ENCODE results near the gene ACBD3. TPM values are rescaled to one million over a fixed set of nuclear protein-coding genes. Genes with fewer than 3 reads are reported as not detected.

The ACBD3 gene
- total RNA-seq, 2 experiments from 2014 or later = 22.5 to 24.6 TPM

- H3K4me1 Mint-ChIP-seq = peaks cover 24% of the 10 kb centered on the region
- DNase-seq = no peak
- CTCF ChIA-PET = no interaction called here
- H3K36me3 Mint-ChIP-seq (ENCODE audit: low read depth) = no peaks in the 10 kb centered on the region
- H3K4me3 Mint-ChIP-seq = no peak overlapping the region
- POLR2A ChIA-PET = no interaction called here
- H3K27ac Mint-ChIP-seq = no peak overlapping the region
- no peaks in the 10 kb centered on the region for H3K9me3 Mint-ChIP-seq
- H3K27me3 Mint-ChIP-seq = peaks cover 4% of the 10 kb centered on the region
These were observed 81.8 kb downstream of the ACBD3 start for GRCh38 chr1:226104671-226105121.

DNA sequence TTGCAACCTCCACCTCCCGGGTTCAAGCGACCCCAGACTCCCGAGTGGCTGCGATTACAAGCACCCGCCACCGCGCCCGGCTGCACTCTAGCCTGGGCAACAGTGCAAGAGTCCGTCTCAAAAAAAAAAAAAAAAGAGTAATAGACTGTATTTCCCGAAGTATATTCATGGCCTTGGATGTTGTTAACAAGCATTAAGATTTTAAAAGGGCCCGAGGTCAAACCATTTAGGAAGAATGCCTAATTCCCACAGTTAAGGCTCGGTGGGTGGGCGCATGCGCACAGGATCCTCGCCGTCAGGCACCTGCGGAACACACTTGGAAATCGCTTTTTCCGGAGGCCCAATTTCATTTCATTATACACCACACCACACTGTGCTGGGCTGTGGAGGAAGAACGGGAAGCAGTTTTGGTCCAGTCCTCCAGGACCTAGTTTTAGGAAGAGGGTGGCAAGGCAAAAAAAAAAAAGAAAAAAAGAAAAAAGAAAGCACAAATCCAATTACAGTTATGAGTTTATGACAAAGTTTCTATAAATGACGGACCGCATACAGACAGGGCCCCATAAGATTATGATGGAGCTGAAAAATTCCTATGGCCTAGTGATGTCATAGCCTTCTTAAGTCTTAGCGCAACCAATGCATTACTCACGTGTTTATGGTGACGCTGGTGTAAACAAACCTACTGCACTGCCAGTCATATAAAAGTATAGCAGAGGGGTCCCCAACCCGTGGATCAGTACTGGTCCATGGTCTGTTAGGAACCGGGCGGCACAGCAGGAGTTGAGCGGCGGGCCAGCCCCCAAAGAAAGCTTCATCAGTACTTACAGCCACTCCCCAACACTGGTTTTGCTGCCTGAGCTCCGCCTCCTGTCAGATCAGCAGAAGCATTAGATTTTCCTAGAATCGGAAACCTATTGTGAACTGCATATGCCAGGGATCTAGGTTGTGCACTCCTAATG is 85.8 kb downstream of the ACBD3 start:
- peak; percentile 35 for DNase-seq
- ChIA-PET CTCF (interaction anchor here (0.6 to 1.3 kb wide), 5 partner anchors 10 to 307 kb away, joined by 3 read pairs; partner anchors contain the start of gene PARP1), POLR2A (interaction anchor here (0.6 to 2.8 kb wide), 4 partner anchors 10 to 38 kb away, joined by 3 to 8 read pairs (median 6); partner anchors contain the start of gene H3-3A)
- peaks cover 16% of the 10 kb centered on the region for H3K4me1 Mint-ChIP-seq
- H3K27me3 Mint-ChIP-seq = peaks cover 11% of the 10 kb centered on the region
- H3K4me3 Mint-ChIP-seq = peak overlapping the region; percentile 78
- no peaks in the 10 kb centered on the region for H3K36me3 Mint-ChIP-seq (ENCODE audit: low read depth)
- H3K27ac Mint-ChIP-seq = no peak overlapping the region
- H3K9me3 Mint-ChIP-seq = no peaks in the 10 kb centered on the region

GRCh38 chr1:226098870-226099835 is 87.4 kb downstream of the ACBD3 start:
- no peak for DNase-seq
- H3K4me3 Mint-ChIP-seq = no peak overlapping the region
- ChIA-PET POLR2A (interaction anchor here (2.4 kb wide), 1 partner anchor 11 kb away, joined by 15 read pairs; no protein-coding TSS in a partner anchor), CTCF (interaction anchor here (1.7 to 2.0 kb wide), 2 partner anchors 26 to 30 kb away, joined by 5 read pairs; no protein-coding TSS in a partner anchor)
- no peaks in the 10 kb centered on the region for H3K9me3 Mint-ChIP-seq
- no peaks in the 10 kb centered on the region for H3K36me3 Mint-ChIP-seq (ENCODE audit: low read depth)
- H3K27me3 Mint-ChIP-seq = peaks cover 16% of the 10 kb centered on the region
- H3K4me1 Mint-ChIP-seq = peaks cover 16% of the 10 kb centered on the region
- no peak overlapping the region for H3K27ac Mint-ChIP-seq

GRCh38 chr1:226097866-226098625 is 88.5 kb downstream of the ACBD3 start:
- Mint-ChIP-seq H3K4me1 (peaks cover 16% of the 10 kb centered on the region), H3K4me3 (no peak overlapping the region), H3K27me3 (peaks cover 16% of the 10 kb centered on the region), H3K36me3 (ENCODE audit: low read depth) (no peaks in the 10 kb centered on the region), H3K9me3 (no peaks in the 10 kb centered on the region), H3K27ac (no peak overlapping the region)
- ChIA-PET POLR2A (interaction anchor here (2.4 kb wide), 1 partner anchor 12 kb away, joined by 15 read pairs; no protein-coding TSS in a partner anchor), CTCF (interaction anchor here (2.0 kb wide), 1 partner anchor 29 kb away, joined by 5 read pairs; no protein-coding TSS in a partner anchor)
- no peak for DNase-seq

DNA sequence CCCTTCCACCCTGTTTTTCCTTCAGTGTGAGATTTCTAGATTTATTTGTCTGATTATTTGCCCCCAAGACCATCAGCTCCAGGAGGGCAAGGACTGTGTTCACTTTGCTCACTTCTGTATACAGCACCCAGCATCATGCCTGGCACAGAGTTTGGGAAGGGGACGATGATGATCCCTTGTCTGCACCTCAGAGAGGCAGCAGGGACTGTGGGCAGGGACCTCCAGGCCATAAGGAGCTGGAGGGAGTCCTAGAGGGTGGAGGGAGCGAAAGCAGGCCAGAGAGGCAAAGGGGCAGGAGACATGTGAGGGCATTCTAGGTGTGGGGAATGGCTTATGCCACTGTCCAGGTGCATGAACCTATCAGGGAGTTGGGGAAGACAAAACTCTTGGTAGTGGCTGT is 91.3 kb downstream of the ACBD3 start:
- no peak for DNase-seq
- POLR2A ChIA-PET = interaction anchor here (1.0 to 1.4 kb wide), 4 partner anchors 12 to 96 kb away, joined by 3 to 8 read pairs (median 4); partner anchors contain the start of genes H3-3A and SDE2
- CTCF ChIA-PET = interaction anchor here (2.2 kb wide), 1 partner anchor 30 kb away, joined by 8 read pairs; no protein-coding TSS in a partner anchor

More for the DNA sequence above, 91.3 kb downstream of the ACBD3 start:
- no peaks in the 10 kb centered on the region for H3K36me3 Mint-ChIP-seq (ENCODE audit: low read depth)
- H3K27ac Mint-ChIP-seq = no peak overlapping the region
- peaks cover 5% of the 10 kb centered on the region for H3K4me1 Mint-ChIP-seq
- no peaks in the 10 kb centered on the region for H3K9me3 Mint-ChIP-seq
- no peak overlapping the region for H3K4me3 Mint-ChIP-seq
- peaks cover 16% of the 10 kb centered on the region for H3K27me3 Mint-ChIP-seq

Other genes with a start within 250 kb of the ACBD3 start
- not detected for gene LEFTY2, start 245.5 kb downstream of the ACBD3 start, total RNA-seq
- 10 to 100 TPM; 19.8 to 20.1 TPM for gene SDE2, start 187.4 kb downstream of the ACBD3 start, total RNA-seq
- 100 to 1,000 TPM; 480 to 486 TPM for gene H3-3A, start 124.0 kb downstream of the ACBD3 start, total RNA-seq
- not detected for gene MIXL1, start 36.9 kb upstream of the ACBD3 start, total RNA-seq
- 10 to 100 TPM; 10.4 to 11.5 TPM for gene LIN9, start 122.4 kb upstream of the ACBD3 start, total RNA-seq
- gene PARP1, start 221.4 kb upstream of the ACBD3 start, total RNA-seq = 100 to 1,000 TPM; 191 to 194 TPM